ENCODE data around the gene BTNL9. TPM values are rescaled to one million over a fixed set of nuclear protein-coding genes. Genes with fewer than 3 reads are reported as not detected.
"Not testable (repeated sequence)": the region's sequence is repeated elsewhere in the genome, so short reads cannot be mapped to it uniquely, and the experiment has no call there.

The BTNL9 gene
- total RNA-seq, 1 experiment from 2014 or later: not detected

DNA sequence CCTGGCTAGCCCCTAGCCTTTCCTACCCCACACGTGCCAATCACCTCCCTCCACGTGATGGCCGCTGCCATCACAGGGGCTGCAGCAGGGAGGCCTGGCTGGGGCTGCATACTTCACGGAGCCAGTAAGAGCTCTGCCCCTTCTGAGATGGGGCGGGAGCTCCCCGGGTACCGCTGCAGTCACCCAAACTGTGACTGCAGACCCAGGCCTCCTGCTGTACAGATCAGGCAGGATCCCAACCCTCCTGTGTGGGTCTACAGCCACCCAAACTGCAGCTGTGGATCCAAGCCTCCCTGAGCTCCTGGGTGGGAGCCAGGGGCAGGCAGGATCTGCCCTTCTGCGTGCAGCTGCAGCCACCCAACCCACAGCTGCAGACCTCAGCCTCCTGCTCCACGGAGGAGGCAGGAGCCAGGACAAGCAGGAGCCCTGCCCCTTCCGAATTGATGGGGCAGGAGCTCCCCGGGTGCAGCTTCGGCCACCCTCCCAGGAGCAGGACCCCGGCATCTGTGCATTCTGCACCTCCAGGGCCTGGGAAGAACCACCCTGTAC, 3.2 kb upstream of the BTNL9 start:
- H3K27me3 ChIP-seq: peaks cover 14% of the 10 kb centered on the region
- no peaks in the 10 kb centered on the region for H3K36me3 ChIP-seq
- no peak overlapping the region for H3K4me3 ChIP-seq
- no peaks in the 10 kb centered on the region for H3K9me3 ChIP-seq (replicated peaks)
- no peaks in the 10 kb centered on the region for H3K4me1 ChIP-seq
- no peak for DNase-seq
- H3K27ac ChIP-seq: no peak overlapping the region

DNA sequence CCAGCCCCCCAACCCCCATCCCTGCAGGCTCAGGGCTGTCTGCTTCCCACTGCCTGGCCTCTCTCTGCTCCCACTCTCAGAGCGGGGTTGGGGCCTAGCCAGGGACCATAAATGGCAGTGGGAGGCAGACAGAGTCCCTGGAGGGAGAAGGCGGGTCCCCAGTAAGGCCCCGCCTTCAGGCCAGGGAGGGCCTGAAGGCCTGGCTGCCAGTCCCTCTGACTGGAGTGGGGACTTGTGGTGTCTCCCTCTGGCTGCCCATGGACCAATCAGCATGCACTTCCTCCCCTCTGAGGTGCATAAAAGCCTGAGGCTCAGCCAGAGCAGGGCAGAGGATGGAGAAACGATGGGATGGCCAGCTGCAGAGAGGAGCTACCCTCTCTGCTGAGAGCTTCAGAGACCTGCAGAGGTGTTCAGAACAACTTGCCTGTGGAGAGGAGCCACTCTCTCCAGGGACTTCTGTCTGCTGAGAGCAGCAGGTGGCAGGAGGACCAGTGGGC, 2.7 kb upstream of the BTNL9 start:
- H3K27me3 ChIP-seq: peaks cover 14% of the 10 kb centered on the region
- no peak for DNase-seq
- no peaks in the 10 kb centered on the region for H3K9me3 ChIP-seq (replicated peaks)
- H3K36me3 ChIP-seq: no peaks in the 10 kb centered on the region
- no peak overlapping the region for H3K4me3 ChIP-seq
- no peak overlapping the region for H3K27ac ChIP-seq
- no peaks in the 10 kb centered on the region for H3K4me1 ChIP-seq

DNA sequence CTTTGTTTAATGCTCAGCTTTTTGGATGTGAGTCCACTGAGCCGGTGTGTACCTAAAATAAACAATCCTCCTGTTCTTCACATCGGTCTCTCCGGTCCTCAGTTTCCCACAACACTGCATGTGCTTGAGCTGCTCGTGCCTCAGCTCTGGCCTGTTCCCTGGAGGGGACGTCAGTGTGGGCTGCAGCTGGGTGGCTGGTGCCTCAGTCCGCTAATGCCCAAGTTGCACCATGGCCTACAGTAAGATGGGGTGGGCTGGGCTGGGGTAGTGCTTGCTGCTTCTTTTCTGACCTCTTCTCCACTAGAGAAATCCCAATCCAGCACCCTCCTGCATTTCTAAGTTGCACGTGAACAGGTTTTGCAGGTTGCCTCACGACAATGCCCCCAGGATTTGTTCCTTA, 595 bp upstream of the BTNL9 start:
- DNase-seq: no peak
- no peak overlapping the region for H3K27ac ChIP-seq

DNA sequence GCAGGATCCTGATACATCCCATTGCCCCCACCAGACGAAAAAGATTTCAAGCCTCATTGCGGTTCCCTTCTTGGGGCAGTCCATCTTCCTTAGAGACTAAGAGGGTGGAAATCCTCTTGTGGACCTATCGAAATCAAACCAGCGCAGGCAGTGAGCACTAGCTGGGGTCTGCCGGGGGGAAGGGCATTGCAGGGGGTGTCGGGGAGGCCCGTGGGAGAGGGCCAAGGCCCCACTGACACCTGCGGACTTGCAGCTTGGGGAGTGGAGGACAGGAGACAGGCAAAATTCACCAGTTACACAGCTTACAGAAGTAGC, 522 bp downstream of the BTNL9 start:
- H3K27ac ChIP-seq: no peak overlapping the region
- peaks cover 19% of the 10 kb centered on the region for H3K27me3 ChIP-seq
- H3K4me1 ChIP-seq: no peaks in the 10 kb centered on the region
- no peak overlapping the region for H3K4me3 ChIP-seq
- no peaks in the 10 kb centered on the region for H3K36me3 ChIP-seq
- H3K9me3 ChIP-seq (replicated peaks): no peaks in the 10 kb centered on the region
- DNase-seq: no peak

More for the DNA sequence above, 595 bp upstream of the BTNL9 start:
- Histone ChIP-seq H3K9me3 (replicated peaks) (no peaks in the 10 kb centered on the region), H3K4me1 (no peaks in the 10 kb centered on the region), H3K27me3 (peaks cover 14% of the 10 kb centered on the region), H3K36me3 (no peaks in the 10 kb centered on the region), H3K4me3 (no peak overlapping the region)

DNA sequence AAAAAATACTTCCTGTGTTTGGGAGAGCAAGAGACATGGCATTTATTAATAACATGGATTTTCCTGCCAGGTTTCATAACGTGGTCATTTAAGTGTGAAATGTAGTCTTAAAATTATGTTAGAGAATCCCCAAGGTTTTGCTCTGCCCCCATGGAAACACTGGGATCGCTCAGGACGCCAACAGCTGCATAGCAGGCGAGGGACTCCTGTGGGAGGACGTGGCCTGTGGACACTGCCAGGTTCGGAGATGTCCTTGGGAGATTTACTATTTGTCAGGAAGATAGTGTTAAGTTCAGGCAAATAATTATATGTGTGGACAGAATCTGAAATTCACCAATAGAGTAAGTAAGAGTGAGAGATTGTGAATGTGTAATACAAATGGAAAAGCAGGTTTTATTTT, 977 bp downstream of the BTNL9 start:
- Histone ChIP-seq H3K9me3 (replicated peaks) (no peaks in the 10 kb centered on the region), H3K27me3 (peaks cover 19% of the 10 kb centered on the region), H3K27ac (no peak overlapping the region), H3K4me1 (no peaks in the 10 kb centered on the region), H3K4me3 (no peak overlapping the region), H3K36me3 (no peaks in the 10 kb centered on the region)
- no peak for DNase-seq

DNA sequence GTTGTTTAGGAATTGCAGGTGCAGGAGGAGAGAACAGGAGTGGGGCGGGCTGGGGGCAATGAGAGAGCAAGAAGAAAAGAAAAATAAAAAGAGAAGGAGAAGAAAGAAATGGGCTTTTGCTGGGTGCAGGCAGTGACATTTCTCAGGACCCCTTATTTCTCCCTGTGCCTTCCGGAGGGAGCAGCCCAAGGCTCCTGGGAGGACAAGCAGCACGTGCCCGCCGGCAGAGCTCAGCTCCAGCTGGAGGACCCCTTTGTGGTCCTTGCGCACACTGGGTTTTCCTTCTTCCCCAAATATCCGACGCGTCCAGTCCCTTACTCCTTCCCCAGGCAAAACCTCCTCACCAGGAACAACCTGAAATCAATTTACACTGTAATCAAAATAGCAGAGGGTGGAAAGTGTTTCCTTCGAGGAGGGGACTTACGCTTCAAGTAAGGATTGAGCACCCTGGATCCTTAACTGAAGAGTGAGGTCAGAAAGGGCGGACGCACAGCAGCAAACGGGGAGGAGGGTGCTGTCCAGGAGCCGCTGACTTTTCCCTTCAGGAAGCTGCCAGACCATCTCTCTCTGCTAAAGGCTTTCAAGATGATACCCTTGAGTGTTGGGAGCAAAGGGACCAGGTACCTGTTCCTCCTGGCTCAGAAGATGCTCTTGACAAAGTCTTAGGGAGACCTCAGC, 2.1 kb downstream of the BTNL9 start:
- Histone ChIP-seq H3K36me3 (no peaks in the 10 kb centered on the region), H3K4me1 (no peaks in the 10 kb centered on the region), H3K27me3 (peaks cover 19% of the 10 kb centered on the region), H3K9me3 (replicated peaks) (no peaks in the 10 kb centered on the region), H3K4me3 (no peak overlapping the region), H3K27ac (no peak overlapping the region)
- no peak for DNase-seq

DNA sequence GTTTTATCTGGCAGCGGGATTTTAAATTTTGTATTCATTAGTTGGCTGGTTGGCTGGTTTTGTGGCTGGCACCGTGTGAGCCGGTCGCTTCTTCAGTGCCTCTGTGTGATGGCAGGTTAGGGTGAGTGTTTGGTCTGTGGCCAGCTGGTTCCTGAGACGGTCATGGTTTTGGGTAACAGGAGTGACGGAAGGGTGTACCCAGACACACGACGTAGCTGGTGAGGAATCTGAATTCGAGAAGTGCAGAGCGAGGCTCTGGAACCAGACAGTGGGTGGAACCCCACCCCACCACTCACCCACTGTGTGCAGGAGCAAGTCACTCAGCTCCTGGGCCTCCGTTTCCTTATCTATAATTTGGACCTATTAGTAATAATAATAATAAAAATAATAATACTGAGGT, 2.7 kb downstream of the BTNL9 start:
- Histone ChIP-seq H3K36me3 (no peaks in the 10 kb centered on the region), H3K27ac (no peak overlapping the region), H3K9me3 (replicated peaks) (no peaks in the 10 kb centered on the region), H3K4me3 (no peak overlapping the region), H3K27me3 (peaks cover 19% of the 10 kb centered on the region), H3K4me1 (no peaks in the 10 kb centered on the region)
- no peak for DNase-seq

DNA sequence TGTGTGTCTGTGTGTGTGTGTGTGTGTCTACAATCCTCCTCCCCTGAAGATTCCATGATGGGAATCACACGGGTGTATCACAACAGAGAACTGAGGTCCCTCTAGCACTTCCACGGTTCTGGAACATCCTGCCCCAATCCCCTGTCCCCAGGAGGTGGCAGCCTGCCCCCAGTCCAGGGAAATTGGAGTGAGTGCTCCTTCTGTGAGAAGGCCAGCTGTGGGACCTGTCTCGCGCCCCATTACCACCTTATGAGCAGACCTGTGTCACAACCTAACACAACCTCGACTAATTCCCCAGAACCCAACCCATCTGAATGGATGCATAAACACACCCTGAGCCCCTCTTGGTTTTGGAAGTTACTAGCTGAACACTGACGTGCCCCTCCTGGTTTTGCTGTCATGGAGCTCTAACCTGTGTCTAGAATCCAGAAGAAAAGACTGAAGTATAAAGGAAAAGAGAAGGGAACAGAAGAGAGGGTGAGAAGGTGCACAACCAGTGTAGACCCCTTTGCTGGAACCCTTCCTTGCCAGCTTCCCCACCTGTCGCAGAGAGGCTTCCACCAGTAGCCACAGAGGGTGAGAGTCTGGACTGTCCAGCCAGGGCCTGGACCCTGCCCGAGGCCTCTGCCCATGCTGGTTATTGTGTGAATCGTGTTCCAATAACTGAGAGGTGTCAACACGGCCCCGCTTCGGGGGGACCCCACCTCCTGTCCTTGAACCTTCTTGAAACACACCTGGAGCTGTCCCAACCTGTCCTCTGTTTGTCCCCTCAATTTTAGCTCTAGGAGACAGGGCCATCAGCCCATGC, 3.4 kb downstream of the BTNL9 start:
- Histone ChIP-seq H3K9me3 (replicated peaks) (no peaks in the 10 kb centered on the region), H3K27ac (no peak overlapping the region), H3K36me3 (no peaks in the 10 kb centered on the region), H3K4me3 (no peak overlapping the region), H3K27me3 (peaks cover 19% of the 10 kb centered on the region), H3K4me1 (no peaks in the 10 kb centered on the region)
- no peak for DNase-seq

DNA sequence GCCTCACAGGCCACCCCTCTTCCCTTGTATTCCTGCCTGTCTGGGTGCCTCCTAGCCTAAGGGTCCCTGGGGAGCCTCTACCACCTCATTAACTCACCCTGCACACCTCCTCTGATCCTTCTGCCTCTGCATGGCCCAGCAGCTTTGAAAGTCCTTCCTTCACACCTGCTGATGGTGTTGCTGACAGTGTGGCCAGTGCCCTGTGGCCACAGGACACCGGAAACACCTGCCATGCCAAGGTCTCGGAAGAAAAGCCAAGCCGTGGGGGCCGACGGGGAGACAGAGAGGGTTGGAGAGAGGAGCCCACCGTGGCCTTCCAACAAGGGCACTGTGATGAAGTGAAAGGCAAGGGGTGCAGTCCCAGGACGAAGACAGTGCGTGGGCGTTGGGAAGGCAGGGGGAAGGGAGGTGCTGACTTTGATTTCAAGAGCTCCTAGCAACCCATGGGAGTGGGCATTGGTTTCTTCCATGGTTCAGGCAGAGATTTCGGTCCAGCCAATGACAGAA, 4.1 kb downstream of the BTNL9 start:
- no peak overlapping the region for H3K4me3 ChIP-seq
- no peak for DNase-seq
- peaks cover 19% of the 10 kb centered on the region for H3K27me3 ChIP-seq
- no peaks in the 10 kb centered on the region for H3K9me3 ChIP-seq (replicated peaks)
- no peak overlapping the region for H3K27ac ChIP-seq
- no peaks in the 10 kb centered on the region for H3K4me1 ChIP-seq
- H3K36me3 ChIP-seq: no peaks in the 10 kb centered on the region

DNA sequence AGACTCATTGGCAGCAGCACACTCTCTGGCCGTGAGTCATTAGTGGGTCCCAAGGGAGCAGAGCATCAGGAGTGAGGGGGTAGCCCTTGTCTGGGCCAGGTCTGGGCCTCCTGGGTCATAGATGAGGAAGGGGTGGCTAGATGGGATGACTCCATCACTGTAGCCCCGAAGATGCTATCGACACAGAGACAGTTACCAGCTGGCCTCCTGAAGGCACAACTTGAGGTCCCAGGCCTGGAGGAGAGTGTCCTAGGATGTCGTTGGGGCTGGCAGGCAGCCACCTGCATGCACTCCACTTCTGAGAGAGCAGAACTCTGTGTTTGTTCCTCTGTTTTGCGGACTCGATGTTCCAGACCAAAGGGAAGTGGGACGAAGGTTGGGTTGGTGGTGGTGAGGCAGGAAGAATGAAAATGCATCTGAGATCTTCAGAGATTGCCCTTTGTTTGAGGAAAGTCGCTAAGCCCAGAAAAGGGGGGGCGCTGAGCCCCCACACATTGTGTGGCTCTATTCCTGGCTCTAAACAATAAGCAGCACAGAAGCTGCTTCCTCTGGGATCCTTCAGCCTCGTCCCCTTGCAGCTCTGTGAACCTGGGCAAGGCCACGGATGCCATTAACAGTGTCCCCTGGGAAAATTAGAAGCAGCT, 4.7 kb downstream of the BTNL9 start:
- H3K9me3 ChIP-seq (replicated peaks): no peaks in the 10 kb centered on the region

DNA sequence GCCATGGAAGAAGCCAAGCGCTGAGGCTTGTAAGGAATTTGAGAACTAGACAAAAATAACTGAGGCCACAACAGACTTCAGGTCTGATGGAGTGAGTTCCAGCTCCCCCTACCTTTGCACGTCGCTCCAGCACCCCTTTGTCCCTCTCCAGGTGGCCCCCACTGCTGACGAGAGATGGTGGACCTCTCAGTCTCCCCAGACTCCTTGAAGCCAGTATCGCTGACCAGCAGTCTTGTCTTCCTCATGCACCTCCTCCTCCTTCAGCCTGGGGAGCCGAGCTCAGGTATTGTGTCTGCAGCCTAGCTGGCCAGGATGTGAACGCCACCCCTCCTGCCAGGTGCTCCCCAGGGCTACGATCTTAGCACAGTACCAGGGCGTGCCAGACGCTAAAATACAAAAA, 5.2 kb downstream of the BTNL9 start:
- Histone ChIP-seq H3K4me3 (no peak overlapping the region), H3K27ac (no peak overlapping the region), H3K36me3 (no peaks in the 10 kb centered on the region), H3K27me3 (peaks cover 15% of the 10 kb centered on the region), H3K4me1 (no peaks in the 10 kb centered on the region), H3K9me3 (replicated peaks) (no peaks in the 10 kb centered on the region)
- no peak for DNase-seq

More for the DNA sequence above, 4.7 kb downstream of the BTNL9 start:
- Histone ChIP-seq H3K27ac (no peak overlapping the region), H3K27me3 (peaks cover 19% of the 10 kb centered on the region), H3K4me1 (no peaks in the 10 kb centered on the region), H3K4me3 (no peak overlapping the region), H3K36me3 (no peaks in the 10 kb centered on the region)
- DNase-seq: no peak

DNA sequence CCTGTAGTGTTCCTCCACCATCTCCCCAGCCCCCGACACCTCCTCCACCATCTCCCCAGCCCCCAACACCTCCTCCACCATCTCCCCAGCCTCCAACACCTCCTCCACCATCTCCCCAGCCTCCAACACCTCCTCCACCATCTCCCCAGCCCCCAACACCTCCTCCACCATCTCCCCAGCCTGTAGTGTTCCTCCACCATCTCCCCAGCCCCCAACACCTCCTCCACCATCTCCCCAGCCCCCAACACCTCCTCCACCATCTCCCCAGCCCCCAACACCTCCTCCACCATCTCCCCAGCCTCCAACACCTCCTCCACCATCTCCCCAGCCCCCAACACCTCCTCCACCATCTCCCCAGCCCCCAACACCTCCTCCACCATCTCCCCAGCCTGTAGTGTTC, 5.8 kb downstream of the BTNL9 start:
- H3K4me3 ChIP-seq; H3K4me1 ChIP-seq; H3K27ac ChIP-seq; H3K9me3 ChIP-seq (replicated peaks); DNase-seq; H3K36me3 ChIP-seq; H3K27me3 ChIP-seq: not testable (repeated sequence)

DNA sequence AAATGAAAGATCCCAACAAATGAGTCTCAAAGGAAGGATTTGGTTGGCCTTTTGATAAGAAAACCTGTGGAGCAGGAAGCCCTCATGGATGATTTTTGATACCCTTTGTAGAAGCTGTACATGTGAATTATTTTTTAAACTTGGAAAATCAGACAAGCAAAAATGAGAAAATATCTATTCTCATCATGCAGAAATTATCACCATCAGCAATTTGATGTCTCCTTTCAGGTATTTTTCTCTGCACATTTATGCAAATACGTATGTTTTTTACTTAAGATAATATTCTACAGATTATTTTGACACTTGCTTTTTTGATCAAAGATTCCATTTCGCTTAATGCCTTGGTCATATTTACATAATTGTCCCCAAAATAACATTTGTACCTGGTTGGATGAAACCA, 7.2 kb downstream of the BTNL9 start:
- DNase-seq: no peak
- Histone ChIP-seq H3K4me1 (no peaks in the 10 kb centered on the region), H3K27ac (no peak overlapping the region), H3K4me3 (no peak overlapping the region), H3K9me3 (replicated peaks) (no peaks in the 10 kb centered on the region), H3K27me3 (peaks cover 4% of the 10 kb centered on the region; the same call in 1 of the 2 replicates), H3K36me3 (no peaks in the 10 kb centered on the region)

DNA sequence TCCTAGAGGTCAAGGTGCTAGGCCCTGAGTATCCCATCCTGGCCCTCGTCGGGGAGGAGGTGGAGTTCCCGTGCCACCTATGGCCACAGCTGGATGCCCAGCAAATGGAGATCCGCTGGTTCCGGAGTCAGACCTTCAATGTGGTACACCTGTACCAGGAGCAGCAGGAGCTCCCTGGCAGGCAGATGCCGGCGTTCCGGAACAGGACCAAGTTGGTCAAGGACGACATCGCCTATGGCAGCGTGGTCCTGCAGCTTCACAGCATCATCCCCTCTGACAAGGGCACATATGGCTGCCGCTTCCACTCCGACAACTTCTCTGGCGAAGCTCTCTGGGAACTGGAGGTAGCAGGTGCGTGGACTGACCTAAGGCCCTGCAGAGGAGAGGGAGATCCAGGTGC, 7.9 kb downstream of the BTNL9 start:
- Histone ChIP-seq H3K4me3 (no peak overlapping the region), H3K36me3 (no peaks in the 10 kb centered on the region), H3K27me3 (peaks cover 4% of the 10 kb centered on the region; the same call in 1 of the 2 replicates), H3K27ac (no peak overlapping the region), H3K9me3 (replicated peaks) (no peaks in the 10 kb centered on the region), H3K4me1 (no peaks in the 10 kb centered on the region)
- no peak for DNase-seq

DNA sequence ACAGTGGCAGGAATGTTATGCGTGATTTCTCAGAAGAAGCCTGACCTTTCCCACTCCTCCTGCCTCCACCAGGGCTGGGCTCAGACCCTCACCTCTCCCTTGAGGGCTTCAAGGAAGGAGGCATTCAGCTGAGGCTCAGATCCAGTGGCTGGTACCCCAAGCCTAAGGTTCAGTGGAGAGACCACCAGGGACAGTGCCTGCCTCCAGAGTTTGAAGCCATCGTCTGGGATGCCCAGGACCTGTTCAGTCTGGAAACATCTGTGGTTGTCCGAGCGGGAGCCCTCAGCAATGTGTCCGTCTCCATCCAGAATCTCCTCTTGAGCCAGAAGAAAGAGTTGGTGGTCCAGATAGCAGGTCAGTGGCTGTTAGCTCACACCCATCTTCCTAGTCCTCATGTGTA, 9.9 kb downstream of the BTNL9 start:
- Histone ChIP-seq H3K4me1 (no peaks in the 10 kb centered on the region), H3K4me3 (no peak overlapping the region), H3K27ac (no peak overlapping the region), H3K36me3 (no peaks in the 10 kb centered on the region), H3K9me3 (replicated peaks) (no peaks in the 10 kb centered on the region), H3K27me3 (peaks cover 4% of the 10 kb centered on the region; the same call in 1 of the 2 replicates)
- DNase-seq: no peak

Data from SJCRH30 (cell line).